PC-3 (cell line): ENCODE measurements around the gene TRMT112.

ENCODE experiments used
- CTCF ChIP-seq: fragments of 300-600 bp; sonication (generic); conservative IDR thresholded peaks from 2 replicates; pipeline ENCODE4 v1.5.1; 2017; ENCODE audit warnings: antibody characterized with exemption, low read depth, mild to moderate bottlenecking, low read length
- EZH2 ChIP-seq: fragments of 300-600 bp; sonication (generic); IDR thresholded peaks from one replicate; pipeline ENCODE4 v1.6.1; 2017; ENCODE audit warnings: antibody characterized with exemption, mild to moderate bottlenecking, low read length; ENCODE audit not compliant: unreplicated experiment
- EZH2phosphoT487 ChIP-seq: fragments of 300-600 bp; sonication (generic); IDR thresholded peaks from 2 replicates; pipeline ENCODE4 v1.6.1; 2018; ENCODE audit warnings: mild to moderate bottlenecking, antibody characterized with exemption, low read length, borderline replicate concordance

- TF ChIP-seq CTCF (peak; percentile 42; the same call in 1 of the 2 replicates), EZH2phosphoT487 (no peak), EZH2 (no peak)
These were observed 2.4 kb downstream of the TRMT112 start for GRCh38 chr11:64314805-64315561.
